HG03520 (cell line): ENCODE measurements around the gene RINT1.
"Not testable (repeated sequence)": the region's sequence is repeated elsewhere in the genome, so short reads cannot be mapped to it uniquely, and the experiment has no call there.

Experiments used
- ATAC-seq: cut with Tn5 transposase; IDR thresholded peaks from one replicate; pipeline ENCODE4 v1.9.1; 2021; ENCODE audit warnings: mild to moderate bottlenecking, moderate library complexity; ENCODE audit not compliant: unreplicated experiment

RINT1 gene

GRCh38 chr7:105596866-105597265 lies 64.9 kb downstream of the RINT1 start:
- no peak for ATAC-seq

DNA sequence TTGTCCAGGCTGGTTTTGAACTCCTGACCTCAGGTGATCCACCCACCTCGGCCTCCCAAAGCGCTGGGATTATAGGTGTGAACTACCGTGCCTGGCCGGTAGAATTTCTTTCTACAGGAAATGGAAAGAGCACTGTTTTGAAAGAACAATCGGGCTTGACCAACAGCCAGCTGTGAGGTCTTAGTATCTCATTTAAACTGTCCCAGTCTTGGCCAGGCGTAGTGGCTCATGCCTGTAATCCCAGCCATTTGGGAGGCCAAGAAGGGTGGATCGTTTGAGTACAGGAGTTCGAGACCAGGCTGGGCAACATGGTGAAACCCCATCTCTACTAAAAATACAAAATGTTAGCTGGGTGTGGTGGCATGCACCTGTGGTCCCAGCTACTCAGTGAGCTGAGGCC lies 67.1 kb downstream of the RINT1 start:
- not testable (repeated sequence) for ATAC-seq

- no peak for ATAC-seq
Observed at GRCh38 chr7:105599551-105599950, 67.5 kb downstream of the RINT1 start.

- no peak for ATAC-seq
Observed at GRCh38 chr7:105600720-105601550, 68.9 kb downstream of the RINT1 start.

DNA sequence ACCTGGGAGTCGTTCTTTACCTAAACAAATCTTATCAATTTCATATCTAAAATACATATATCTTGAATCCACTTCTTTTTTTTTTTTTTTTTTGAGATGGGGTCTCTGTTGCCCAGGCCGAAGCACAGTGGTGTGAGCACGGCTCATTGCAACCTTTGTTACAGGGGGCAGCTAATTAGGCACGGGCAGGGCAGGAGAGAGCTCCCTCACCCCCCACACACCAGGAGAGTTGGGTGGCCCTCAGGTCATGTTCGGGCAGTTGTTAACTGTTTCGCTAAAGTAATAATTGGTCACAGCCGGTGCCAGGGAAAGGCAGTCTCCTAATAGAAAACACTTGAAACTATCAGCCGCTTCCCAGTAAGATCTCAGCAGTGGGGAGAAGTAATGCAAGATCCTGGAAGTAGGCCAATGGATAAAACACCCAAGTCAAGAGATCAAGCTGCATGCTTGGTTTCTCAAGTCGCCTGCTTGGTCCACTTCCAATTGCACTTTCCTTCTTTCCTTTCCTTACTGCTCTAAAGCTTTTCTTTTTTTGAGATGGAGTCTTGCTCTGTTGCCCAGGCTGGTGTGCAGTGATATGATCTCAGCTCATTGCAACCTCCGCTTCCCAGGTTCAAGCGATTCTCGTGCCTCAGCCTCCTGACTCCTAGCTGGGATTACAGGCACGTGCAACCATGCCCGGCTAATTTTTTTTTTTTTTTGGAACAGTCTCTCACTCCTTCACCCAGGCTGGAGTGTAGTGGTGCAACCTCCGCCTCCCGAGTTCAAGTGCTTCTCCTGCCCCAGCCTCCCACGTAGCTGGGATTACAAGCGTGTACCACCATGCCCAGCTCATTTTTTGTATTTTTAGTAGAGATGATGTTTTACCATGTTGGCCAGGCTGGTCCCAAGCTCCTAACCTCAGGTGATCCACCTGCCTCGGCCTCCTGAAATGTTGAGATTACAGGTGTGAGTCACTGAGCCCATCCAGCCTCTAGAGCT lies 70.6 kb downstream of the RINT1 start:
- ATAC-seq = no peak

- ATAC-seq = no peak
Observed at GRCh38 chr7:105610165-105610930, 78.3 kb downstream of the RINT1 start.

DNA sequence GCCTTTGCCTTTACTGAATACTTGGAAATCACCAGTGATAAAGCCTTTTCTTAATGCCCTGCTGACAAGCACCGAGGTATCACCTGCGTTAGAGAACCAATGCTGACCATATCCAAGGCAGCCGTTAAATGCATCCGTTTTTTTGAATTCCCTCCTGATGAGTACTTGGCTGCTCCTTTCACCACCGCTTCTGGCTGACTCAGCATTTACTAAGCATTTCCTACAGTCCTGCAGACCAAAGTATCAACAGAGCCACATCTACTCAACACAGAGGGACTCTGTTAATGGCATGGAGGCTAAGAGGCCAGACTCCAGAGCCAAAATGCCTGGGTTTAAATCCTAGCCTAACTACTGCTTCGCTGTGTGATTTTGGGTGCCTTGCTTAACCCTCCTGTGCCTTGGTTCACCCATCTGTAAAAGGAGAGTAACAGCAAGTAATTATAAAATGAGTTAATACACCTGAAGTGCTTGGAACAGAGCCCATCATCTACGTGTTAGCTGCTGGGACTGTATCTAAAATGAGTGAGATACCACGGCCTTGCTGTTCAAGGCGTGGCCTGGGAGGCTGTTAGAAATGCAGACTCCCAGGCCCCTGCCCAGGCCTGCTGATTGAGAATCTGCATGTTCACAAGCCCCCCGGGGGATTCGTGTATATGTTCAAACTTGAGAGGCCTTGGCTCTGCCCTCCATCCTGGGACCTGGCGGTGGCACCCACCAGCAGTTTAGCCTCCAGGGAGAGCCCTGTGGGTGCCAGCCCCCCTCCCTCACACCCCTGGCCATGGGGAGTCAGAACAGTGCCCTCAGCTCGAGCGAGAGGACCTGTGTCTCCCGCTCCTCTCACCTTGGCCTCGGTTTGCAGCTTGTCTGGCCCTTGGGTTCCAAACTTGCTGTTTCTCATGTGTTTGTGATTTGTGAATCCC lies 80.1 kb downstream of the RINT1 start:
- ATAC-seq = no peak

GRCh38 chr7:105612806-105613205 lies 80.8 kb downstream of the RINT1 start:
- no peak for ATAC-seq

DNA sequence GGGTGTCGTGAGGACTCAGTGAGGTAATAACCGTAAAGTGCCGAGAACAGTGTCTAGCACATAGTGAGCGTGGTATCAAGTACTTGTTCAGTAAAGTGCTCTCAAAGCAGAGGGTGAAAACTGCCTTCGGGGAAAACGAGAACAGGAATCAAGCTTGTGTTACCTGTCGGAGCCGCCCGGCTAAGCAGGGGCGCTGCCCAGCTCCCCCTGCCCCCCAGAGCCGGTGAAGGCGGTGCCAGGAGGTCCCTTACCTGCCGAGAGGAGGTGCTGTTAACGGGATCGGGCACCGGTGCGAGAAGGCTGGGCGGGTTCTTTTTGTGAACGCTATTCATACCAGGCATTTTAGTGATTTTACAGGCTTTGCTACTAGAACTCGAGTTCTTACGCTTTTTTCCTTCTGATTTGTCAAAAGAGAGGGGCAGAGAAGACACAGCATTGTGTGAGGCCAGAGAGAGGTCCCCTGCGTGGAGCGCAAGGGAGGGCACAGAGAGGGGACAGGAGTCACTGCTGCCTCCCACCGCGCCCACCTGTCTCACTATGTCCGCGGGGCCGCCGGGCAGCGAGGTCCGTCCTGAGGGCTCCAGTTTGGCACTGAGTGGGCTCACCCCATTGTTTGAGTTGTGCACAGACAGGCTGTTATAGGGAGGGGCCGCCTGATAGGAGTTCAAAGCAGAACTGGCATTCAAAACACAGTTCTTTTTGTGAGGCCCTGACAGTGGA lies 81.8 kb downstream of the RINT1 start:
- no peak for ATAC-seq

DNA sequence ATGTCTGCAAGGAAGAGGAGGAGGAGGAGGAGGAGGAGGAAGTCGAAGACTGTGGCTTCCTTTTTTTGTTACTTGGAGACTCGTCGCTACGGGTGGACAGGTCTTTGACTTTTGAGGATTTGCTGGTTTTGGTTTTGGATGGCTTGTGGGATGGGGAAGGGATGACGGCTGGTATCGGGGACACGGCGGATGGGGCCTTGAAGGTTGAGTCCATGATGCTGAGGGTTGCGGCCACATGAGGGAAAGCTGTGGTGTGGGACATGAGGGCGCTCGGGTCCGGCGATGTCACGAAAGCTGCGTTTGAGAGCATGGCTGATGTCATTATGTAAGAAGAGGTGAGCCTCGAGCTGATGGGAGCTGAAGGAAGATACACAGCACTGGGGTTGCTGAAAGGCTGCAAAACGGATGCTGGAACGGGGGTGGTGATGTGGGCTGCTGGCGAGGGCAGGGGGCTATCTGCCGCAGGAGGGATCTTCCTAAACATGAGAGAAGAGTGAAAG lies 82.4 kb downstream of the RINT1 start:
- no peak for ATAC-seq
